NCI-H1417 (cell line): ENCODE results near the gene EEF1G.

ENCODE experiments used
- DNase-seq, 3 experiments: peaks; one replicate each; lab custom pipeline; 2025; lab: John Stamatoyannopoulos, UW

The EEF1G gene

GRCh38 chr11:62539238-62539925 lies 34.3 kb downstream of the EEF1G start:
- DNase-seq, result peak; percentile 13 to 82 (median 79)

DNA sequence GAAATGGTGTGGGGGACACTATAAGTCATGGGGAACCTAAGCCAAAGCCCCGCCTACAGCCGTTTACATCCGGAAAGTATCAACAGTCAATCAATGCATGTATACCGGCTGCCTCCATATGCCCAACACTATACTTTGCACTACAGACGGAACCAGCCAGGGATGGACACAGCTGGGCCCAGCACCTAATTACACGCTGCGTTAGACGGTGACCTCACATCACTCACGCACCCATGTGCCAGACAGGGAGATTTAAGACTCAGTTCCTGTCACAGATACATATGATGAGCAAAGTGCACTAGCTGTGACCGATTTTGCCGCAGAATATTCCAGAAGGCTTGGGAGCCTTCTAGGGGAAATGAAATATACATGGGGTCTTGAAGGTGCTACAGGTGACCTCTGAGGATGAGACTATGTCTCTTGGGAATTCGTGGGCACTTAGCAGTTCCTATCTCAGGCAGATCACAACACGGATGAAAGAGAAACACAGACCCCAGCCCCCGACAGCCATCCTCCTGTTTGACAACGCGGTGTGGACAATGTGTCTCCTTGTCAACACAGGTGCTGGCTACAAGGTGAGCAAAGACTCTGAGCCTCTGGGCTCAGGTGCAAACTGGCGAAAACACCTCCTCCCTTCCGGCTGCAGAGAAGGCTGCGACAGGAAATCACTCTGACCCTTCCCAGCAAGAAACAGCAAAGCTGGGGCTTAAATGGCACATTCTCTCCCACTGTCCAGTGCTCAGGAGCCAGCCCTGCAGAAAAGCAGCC lies 35.0 kb downstream of the EEF1G start:
- peak; percentile 13 to 82 (median 79) for DNase-seq

DNA sequence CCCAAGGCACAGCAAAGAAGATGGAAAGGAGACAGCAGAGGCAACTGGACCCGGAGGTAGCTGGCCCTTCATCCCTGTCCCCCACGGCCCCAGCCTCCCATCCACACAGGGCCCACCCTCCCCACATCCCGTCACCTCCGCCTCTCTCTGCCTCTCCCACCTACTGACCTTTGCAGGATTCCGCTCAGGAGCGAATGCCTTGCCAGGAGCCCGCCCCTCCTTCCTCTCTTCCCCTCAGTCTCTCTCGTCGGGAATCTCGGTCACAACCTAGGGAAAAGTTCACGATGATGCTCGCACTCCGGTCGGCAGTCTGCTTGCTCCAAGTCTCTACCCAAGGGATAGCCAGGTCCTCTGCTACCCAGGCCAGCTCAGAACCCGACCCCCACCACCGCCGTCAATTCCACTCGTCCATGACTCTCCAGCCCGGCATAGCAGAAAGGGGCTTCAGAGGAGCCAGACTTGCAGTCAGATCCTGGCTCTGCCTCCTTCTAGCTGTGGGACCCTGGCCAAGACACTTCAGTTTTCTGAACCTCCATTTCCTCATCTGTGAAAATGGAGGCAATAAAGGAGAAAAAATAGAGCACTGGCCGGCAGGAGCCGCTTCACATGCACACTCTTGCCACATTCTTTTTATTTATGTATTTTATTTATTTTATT lies 37.3 kb downstream of the EEF1G start:
- peak in 1 of 3 experiments; percentile 35 for DNase-seq

- peak in 1 of 3 experiments; percentile 58 for DNase-seq
These were observed 37.9 kb downstream of the EEF1G start for GRCh38 chr11:62535802-62536201.

DNA sequence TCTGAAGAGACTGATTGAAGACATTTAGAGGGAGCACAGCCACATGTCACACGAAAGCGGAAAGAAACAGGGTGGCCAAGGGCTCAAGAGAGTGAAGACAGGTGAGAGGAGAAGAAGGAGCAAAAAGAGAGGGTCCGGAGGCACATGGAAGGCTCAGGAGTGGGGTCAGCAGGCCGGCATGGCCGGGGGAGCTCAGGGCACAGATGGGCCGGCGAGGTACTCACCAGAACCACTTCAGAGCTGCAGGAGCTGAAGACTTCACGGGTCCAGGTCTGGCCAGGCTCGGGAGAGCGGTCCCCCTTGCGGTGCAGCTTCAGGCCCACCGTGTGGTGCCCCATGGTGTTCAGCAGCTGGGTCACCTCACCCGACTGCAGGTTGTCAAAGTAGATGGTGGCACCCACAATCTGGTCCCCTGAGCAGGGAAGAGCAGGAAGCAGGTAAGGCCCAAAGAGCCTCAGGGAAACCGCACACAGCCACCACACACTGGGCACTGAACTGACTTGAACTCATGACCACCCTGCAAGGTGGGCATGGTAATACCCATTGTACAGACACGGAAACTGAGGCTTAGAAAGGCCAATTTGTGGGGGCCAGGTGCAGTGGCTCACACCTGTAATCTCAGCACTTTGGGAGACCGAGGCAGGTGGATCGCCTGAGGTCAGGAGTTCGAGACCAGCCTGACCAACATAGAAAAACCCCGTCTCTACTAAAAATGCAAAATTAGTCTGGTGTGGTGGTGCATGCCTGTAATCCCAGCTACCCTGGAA lies 38.7 kb downstream of the EEF1G start:
- DNase-seq, result no peak

DNA sequence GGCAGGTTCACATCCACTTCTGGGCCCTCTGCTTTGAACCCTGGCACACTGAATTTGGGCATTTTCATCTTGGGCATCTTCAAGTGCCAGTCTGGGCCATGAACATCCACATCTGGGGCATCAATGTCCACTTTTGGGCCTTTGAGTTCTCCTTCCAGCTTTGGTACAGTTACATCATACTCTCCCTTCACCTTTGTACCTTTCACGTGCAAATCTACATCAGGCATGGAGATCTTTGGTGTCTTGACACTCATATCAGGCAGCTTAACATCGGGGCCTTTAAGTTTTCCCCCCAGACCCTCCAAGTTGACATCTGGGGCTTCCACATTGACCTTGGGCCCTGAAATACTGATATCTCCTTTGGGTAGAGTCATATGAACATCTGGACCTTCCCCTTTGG lies 41.6 kb downstream of the EEF1G start:
- DNase-seq, result no peak

GRCh38 chr11:62516736-62517371 lies 56.8 kb downstream of the EEF1G start:
- DNase-seq, result no peak

- no peak for DNase-seq
These were observed 59.5 kb downstream of the EEF1G start for GRCh38 chr11:62514151-62514550.

DNA sequence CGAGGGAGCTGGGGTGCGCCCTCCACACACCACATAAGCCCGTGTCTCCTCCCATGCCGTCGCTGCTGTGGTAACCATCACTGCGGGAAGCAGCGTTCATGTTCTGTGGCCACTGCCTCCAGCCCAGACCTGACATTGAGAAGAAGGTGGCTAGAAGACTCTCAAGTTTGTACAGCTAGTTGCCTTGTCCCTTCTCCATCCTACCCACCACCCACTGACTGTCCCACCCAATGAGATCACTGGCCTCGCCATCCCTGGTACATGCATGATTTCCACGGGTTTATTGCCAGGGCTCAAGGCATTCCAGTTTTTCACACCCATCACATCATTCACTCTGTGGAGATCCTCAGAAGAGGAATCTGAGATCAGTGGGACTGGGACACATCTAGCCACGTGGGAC lies 60.1 kb downstream of the EEF1G start:
- DNase-seq, result no peak

- DNase-seq, result no peak
These were observed 60.7 kb downstream of the EEF1G start for GRCh38 chr11:62512961-62513360.
